ENCODE data around the gene VIP. TPM values are rescaled to one million over a fixed set of nuclear protein-coding genes. Genes with fewer than 3 reads are reported as not detected.

VIP gene
- total RNA-seq, 2 donors from 2014 or later: not detected

DNA sequence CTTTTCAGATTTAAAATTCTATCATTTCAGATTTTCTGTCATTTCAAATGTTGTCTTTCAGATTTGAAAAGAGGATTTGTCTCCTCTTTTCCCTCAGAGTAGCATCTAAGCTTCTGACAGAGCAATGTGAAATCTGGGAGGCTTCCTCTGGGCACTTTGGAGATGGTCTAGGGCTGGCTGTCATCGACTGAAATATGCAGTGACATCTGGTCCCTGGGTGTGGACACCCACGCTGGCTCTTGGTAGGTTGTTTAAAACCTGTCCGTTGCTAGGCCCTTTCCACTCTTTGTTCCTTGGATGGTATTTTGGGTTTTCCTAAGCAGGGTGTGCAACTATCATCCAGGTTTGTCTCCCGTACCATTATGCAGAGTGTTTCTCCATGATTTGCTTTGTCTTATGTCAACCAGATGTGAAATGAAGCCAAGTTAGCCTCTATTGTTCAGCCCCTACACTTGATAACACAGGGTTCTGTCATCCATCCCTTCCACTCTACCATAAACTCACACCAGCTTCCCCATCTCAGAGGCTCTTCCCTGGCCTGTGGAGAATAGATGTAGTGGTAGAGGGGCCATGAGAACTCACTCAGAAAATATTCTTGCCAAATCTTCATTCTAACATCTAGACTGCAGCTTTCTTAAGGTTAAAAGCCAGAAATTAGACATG lies 5.0 kb upstream of the VIP start:
- DNase-seq: no peak
- Histone ChIP-seq H3K27me3 (ENCODE audit: control insufficient read depth, insufficient read depth, low read length, poor library complexity, severe bottlenecking) (no peaks in the 10 kb centered on the region), H3K9ac (ENCODE audit: extremely low read depth, low read length, poor library complexity, severe bottlenecking) (no peak overlapping the region), H3K36me3 (ENCODE audit: control insufficient read depth, insufficient read depth, low read length) (no peaks in the 10 kb centered on the region), H3K27ac (ENCODE audit: low read depth, low read length) (no peak overlapping the region), H3K9me3 (ENCODE audit: control insufficient read depth, low read length) (no peaks in the 10 kb centered on the region), H3K4me1 (ENCODE audit: control insufficient read depth, insufficient read depth, low read length) (no peaks in the 10 kb centered on the region), H3K4me3 (ENCODE audit: low read length) (no peak overlapping the region)
- H3K9me3 Mint-ChIP-seq: no peaks in the 10 kb centered on the region
- no peak overlapping the region for H3K4me3 Mint-ChIP-seq
- H3K36me3 Mint-ChIP-seq (ENCODE audit: low read depth): no peaks in the 10 kb centered on the region
- TF ChIP-seq, protein P1, sequence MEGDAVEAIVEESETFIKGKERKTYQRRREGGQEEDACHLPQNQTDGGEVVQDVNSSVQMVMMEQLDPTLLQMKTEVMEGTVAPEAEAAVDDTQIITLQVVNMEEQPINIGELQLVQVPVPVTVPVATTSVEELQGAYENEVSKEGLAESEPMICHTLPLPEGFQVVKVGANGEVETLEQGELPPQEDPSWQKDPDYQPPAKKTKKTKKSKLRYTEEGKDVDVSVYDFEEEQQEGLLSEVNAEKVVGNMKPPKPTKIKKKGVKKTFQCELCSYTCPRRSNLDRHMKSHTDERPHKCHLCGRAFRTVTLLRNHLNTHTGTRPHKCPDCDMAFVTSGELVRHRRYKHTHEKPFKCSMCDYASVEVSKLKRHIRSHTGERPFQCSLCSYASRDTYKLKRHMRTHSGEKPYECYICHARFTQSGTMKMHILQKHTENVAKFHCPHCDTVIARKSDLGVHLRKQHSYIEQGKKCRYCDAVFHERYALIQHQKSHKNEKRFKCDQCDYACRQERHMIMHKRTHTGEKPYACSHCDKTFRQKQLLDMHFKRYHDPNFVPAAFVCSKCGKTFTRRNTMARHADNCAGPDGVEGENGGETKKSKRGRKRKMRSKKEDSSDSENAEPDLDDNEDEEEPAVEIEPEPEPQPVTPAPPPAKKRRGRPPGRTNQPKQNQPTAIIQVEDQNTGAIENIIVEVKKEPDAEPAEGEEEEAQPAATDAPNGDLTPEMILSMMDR (conservative IDR thresholded peaks at IDR 0.05): no peak
- H3K27ac Mint-ChIP-seq: no peak overlapping the region
- peaks cover 1% of the 10 kb centered on the region for H3K4me1 Mint-ChIP-seq
- H3K27me3 Mint-ChIP-seq (ENCODE audit: insufficient read depth): no peaks in the 10 kb centered on the region
- 90 to 93% methylated on average over 2 to 4 of the region's 4 CpGs for WGBS, 2 experiments (ENCODE audit: insufficient coverage in 1 of 2, insufficient read length in 1 of 2)

DNA sequence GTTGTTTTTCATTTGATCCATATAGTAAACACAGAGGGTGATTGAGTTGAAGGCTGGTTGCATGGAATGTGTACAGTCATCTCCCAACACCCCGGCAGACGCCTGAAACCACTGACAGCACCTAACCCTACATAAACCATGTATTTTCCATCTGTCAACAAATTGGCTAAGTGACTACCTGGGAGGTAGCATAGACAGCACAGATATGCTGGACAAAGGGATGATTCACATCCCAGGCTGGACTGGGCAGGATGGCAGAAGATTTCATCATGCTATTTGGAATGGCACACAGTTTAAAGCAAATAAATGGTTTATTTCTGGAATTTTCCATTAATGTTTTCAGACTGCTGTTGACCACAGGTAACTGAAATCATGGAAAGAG lies 4.4 kb upstream of the VIP start:
- Histone ChIP-seq H3K9ac (ENCODE audit: extremely low read depth, low read length, poor library complexity, severe bottlenecking) (no peak overlapping the region), H3K27me3 (ENCODE audit: control insufficient read depth, insufficient read depth, low read length, poor library complexity, severe bottlenecking) (no peaks in the 10 kb centered on the region), H3K36me3 (ENCODE audit: control insufficient read depth, insufficient read depth, low read length) (no peaks in the 10 kb centered on the region), H3K4me3 (ENCODE audit: low read length) (no peak overlapping the region), H3K27ac (ENCODE audit: low read depth, low read length) (no peak overlapping the region), H3K9me3 (ENCODE audit: control insufficient read depth, low read length) (no peaks in the 10 kb centered on the region), H3K4me1 (ENCODE audit: control insufficient read depth, insufficient read depth, low read length) (no peaks in the 10 kb centered on the region)
- 94% methylated on average over 2 of the region's 2 CpGs; no CpG with 5 or more reads in 1 of the 2 experiments for WGBS, 2 experiments (ENCODE audit: insufficient coverage in 1 of 2, insufficient read length in 1 of 2)
- Mint-ChIP-seq H3K36me3 (ENCODE audit: low read depth) (no peaks in the 10 kb centered on the region), H3K27me3 (ENCODE audit: insufficient read depth) (no peaks in the 10 kb centered on the region), H3K4me3 (no peak overlapping the region), H3K9me3 (no peaks in the 10 kb centered on the region), H3K4me1 (peaks cover 1% of the 10 kb centered on the region), H3K27ac (no peak overlapping the region)
- DNase-seq: no peak
- TF ChIP-seq, protein P1 (conservative IDR thresholded peaks at IDR 0.05): no peak

DNA sequence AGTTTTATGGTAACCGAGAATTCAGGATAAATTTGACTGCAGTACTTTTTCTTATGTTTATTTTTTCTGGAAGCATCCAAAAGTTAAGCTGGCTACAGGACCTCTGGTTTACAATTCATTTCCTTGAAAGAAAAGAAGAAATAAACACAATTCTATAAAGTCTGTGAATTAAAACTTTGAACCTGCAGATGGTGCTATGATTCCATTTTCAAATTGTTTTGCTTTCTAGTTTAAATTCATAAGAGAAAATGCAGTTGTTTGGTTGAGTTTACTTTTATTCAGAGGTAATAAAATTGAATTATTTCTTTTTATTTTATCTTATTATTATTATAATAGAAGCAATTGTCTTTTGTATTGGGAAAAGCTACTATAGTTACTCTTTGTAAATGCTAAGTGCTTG lies 1.8 kb upstream of the VIP start:
- H3K36me3 ChIP-seq (ENCODE audit: control insufficient read depth, insufficient read depth, low read length): no peaks in the 10 kb centered on the region
- Mint-ChIP-seq H3K27me3 (ENCODE audit: insufficient read depth) (no peaks in the 10 kb centered on the region), H3K9me3 (no peaks in the 10 kb centered on the region), H3K27ac (no peak overlapping the region), H3K36me3 (ENCODE audit: low read depth) (no peaks in the 10 kb centered on the region), H3K4me3 (no peak overlapping the region), H3K4me1 (peaks cover 1% of the 10 kb centered on the region)
- WGBS, 2 experiments (ENCODE audit: insufficient coverage in 1 of 2, insufficient read length in 1 of 2): 57% methylated on average over 1 of the region's 1 CpG; no CpG with 5 or more reads in 1 of the 2 experiments
- no peaks in the 10 kb centered on the region for H3K27me3 ChIP-seq (ENCODE audit: control insufficient read depth, insufficient read depth, low read length, poor library complexity, severe bottlenecking)
- no peak overlapping the region for H3K27ac ChIP-seq (ENCODE audit: low read depth, low read length)
- H3K9me3 ChIP-seq (ENCODE audit: control insufficient read depth, low read length): no peaks in the 10 kb centered on the region
- H3K4me1 ChIP-seq (ENCODE audit: control insufficient read depth, insufficient read depth, low read length): no peaks in the 10 kb centered on the region
- H3K4me3 ChIP-seq (ENCODE audit: low read length): no peak overlapping the region
- TF ChIP-seq, protein P1 (conservative IDR thresholded peaks at IDR 0.05): peak; percentile 61
- H3K9ac ChIP-seq (ENCODE audit: extremely low read depth, low read length, poor library complexity, severe bottlenecking): no peak overlapping the region
- DNase-seq: no peak
